Tibial nerve (tissue), 4 donors: ENCODE data around the gene BTD. TPM values are rescaled to one million over a fixed set of nuclear protein-coding genes. Genes with fewer than 3 reads are reported as not detected.
"Not testable (repeated sequence)": the region's sequence is repeated elsewhere in the genome, so short reads cannot be mapped to it uniquely, and the experiment has no call there.

Experiments used
- DNase-seq, 2 donors: peaks; one replicate each; pipeline ENCODE4 v3.0.0-alpha.2; 2019; ENCODE audit warnings: low spot score in 2 of 2
- H3K27ac ChIP-seq, 4 donors: fragments of 200-600 bp; sonication (generic) in 3 of 4; one replicate each; pipeline ENCODE4 v1.5.1; 2017 to 2019; ENCODE audit warnings: mild to moderate bottlenecking in 1 of 4
- H3K27me3 ChIP-seq, 2 donors: fragments of 200-600 bp; sonication (generic) in 1 of 2; one replicate each; pipeline versions ENCODE4 v1.5.1 to v1.6.0; 2017 to 2019
- H3K36me3 ChIP-seq, 3 donors: fragments of 200-600 bp; sonication (generic); one replicate each; pipeline ENCODE4 v1.5.1; 2018 to 2019
- H3K4me1 ChIP-seq, 4 donors: fragments of 200-600 bp; sonication (generic) in 3 of 4; one replicate each; pipeline ENCODE4 v1.5.1; 2017 to 2019
- H3K4me3 ChIP-seq, 4 donors: fragments of 200-600 bp; sonication (generic) in 3 of 4; one replicate each; pipeline ENCODE4 v1.5.1; 2017 to 2019; ENCODE audit warnings: mild to moderate bottlenecking in 1 of 4, moderate library complexity in 1 of 4
- H3K9me3 ChIP-seq, 4 donors: fragments of 200-600 bp; sonication (generic) in 3 of 4; one replicate each; pipeline ENCODE4 v1.5.1; 2017 to 2019
- CTCF ChIP-seq, 5 experiments: fragments of 200-600 bp in 3 of 5; fragments of 450-650 bp in 2 of 5; sonication (generic) in 3 of 5; IDR thresholded peaks; one replicate each; pipeline ENCODE4 v1.5.1; 2016 to 2019; ENCODE audit warnings: antibody characterized with exemption in 5 of 5, mild to moderate bottlenecking in 3 of 5, moderate library complexity in 2 of 5
- EP300 ChIP-seq, 2 donors: sonication (generic); formaldehyde crosslinking; IDR thresholded peaks; one replicate each; pipeline ENCODE4 v1.6.1; 2017; ENCODE audit warnings: antibody characterized with exemption in 2 of 2, mild to moderate bottlenecking in 1 of 2
- POLR2A ChIP-seq, 2 donors: fragments of 450-650 bp; IDR thresholded peaks; one replicate each; pipeline ENCODE4 v1.6.1; 2017; ENCODE audit warnings: antibody characterized with exemption in 2 of 2, mild to moderate bottlenecking in 2 of 2, moderate library complexity in 2 of 2
- WGBS, 2 donors: methylation state at CpG; one replicate each; pipeline ENCODE4 v1.1.5; 2018; 5-methylcytosine and 5-hydroxymethylcytosine counted together
- total RNA-seq, 4 donors: library from RNA; depleted of rRNA; stranded (reverse); fragments of >200 nt; gene quantifications; one replicate each; pipeline ENCODE4 v1.1.0, GENCODE V29; 2016

The BTD gene
- total RNA-seq, 4 donors from 2014 or later = 14.4 to 50.0 (median 40.2) TPM

GRCh38 chr3:15611018-15611417 lies 9.5 kb downstream of the BTD start:
- peaks cover 0 to 48% (median 0%) of the 10 kb centered on the region in 4 donors for H3K4me1 ChIP-seq
- DNase-seq = no peak
- no peaks in the 10 kb centered on the region for H3K9me3 ChIP-seq
- TF ChIP-seq EP300 (IDR thresholded peaks at IDR 0.05) = no peak
- no peak for TF ChIP-seq POLR2A (IDR thresholded peaks at IDR 0.05)
- no peak for TF ChIP-seq CTCF (IDR thresholded peaks at IDR 0.05)
- H3K4me3 ChIP-seq = no peak overlapping the region
- 95 to 96% methylated on average over 3 of the region's 3 CpGs for WGBS, 2 donors
- H3K36me3 ChIP-seq = no peaks in the 10 kb centered on the region
- H3K27ac ChIP-seq = peak overlapping the region in 1 of 4 donors; percentile 32
- no peaks in the 10 kb centered on the region for H3K27me3 ChIP-seq

GRCh38 chr3:15612001-15612400 lies 10.5 kb downstream of the BTD start:
- TF ChIP-seq CTCF (IDR thresholded peaks at IDR 0.05) (no peak), POLR2A (IDR thresholded peaks at IDR 0.05) (no peak), EP300 (IDR thresholded peaks at IDR 0.05) (no peak)
- H3K9me3 ChIP-seq = no peaks in the 10 kb centered on the region
- H3K4me1 ChIP-seq = peaks cover 0 to 39% (median 0%) of the 10 kb centered on the region in 4 donors
- H3K27me3 ChIP-seq = no peaks in the 10 kb centered on the region
- H3K4me3 ChIP-seq = no peak overlapping the region
- WGBS, 2 donors = 74 to 81% methylated on average over 1 of the region's 1 CpG
- no peaks in the 10 kb centered on the region for H3K36me3 ChIP-seq
- no peak overlapping the region for H3K27ac ChIP-seq
- DNase-seq = no peak

GRCh38 chr3:15614958-15615357 lies 13.4 kb downstream of the BTD start:
- 89 to 95% methylated on average over 1 of the region's 1 CpG for WGBS, 2 donors
- Histone ChIP-seq H3K36me3 (peaks cover 0 to 8% (median 0%) of the 10 kb centered on the region in 3 donors), H3K4me3 (no peak overlapping the region), H3K27ac (no peak overlapping the region), H3K4me1 (peaks cover 0 to 27% (median 0%) of the 10 kb centered on the region in 4 donors), H3K9me3 (peaks cover 0 to 5% (median 0%) of the 10 kb centered on the region in 4 donors), H3K27me3 (no peaks in the 10 kb centered on the region)
- no peak for DNase-seq
- TF ChIP-seq EP300 (IDR thresholded peaks at IDR 0.05) (no peak), CTCF (IDR thresholded peaks at IDR 0.05) (no peak), POLR2A (IDR thresholded peaks at IDR 0.05) (no peak)

GRCh38 chr3:15616053-15616452 lies 14.5 kb downstream of the BTD start:
- 91 to 95% methylated on average over 6 of the region's 6 CpGs for WGBS, 2 donors
- TF ChIP-seq EP300 (IDR thresholded peaks at IDR 0.05) (no peak), POLR2A (IDR thresholded peaks at IDR 0.05) (no peak), CTCF (IDR thresholded peaks at IDR 0.05) (no peak)
- Histone ChIP-seq H3K27ac (no peak overlapping the region), H3K4me3 (no peak overlapping the region), H3K4me1 (peaks cover 0 to 16% (median 0%) of the 10 kb centered on the region in 4 donors), H3K27me3 (no peaks in the 10 kb centered on the region), H3K36me3 (peaks cover 0 to 19% (median 0%) of the 10 kb centered on the region in 3 donors), H3K9me3 (peaks cover 0 to 16% (median 0%) of the 10 kb centered on the region in 4 donors)
- no peak for DNase-seq

GRCh38 chr3:15619659-15620464 lies 18.3 kb downstream of the BTD start:
- H3K36me3 ChIP-seq = peaks cover 0 to 27% (median 0%) of the 10 kb centered on the region in 3 donors
- not testable (repeated sequence) for H3K27me3 ChIP-seq, DNase-seq, H3K4me3 ChIP-seq, H3K4me1 ChIP-seq, H3K27ac ChIP-seq
- peaks cover 0 to 18% (median 0%) of the 10 kb centered on the region in 4 donors for H3K9me3 ChIP-seq
- WGBS, 2 donors = 93 to 96% methylated on average over 8 of the region's 8 CpGs
